Measurements from ENCODE around the gene SERPINA3.

SERPINA3 gene

DNA sequence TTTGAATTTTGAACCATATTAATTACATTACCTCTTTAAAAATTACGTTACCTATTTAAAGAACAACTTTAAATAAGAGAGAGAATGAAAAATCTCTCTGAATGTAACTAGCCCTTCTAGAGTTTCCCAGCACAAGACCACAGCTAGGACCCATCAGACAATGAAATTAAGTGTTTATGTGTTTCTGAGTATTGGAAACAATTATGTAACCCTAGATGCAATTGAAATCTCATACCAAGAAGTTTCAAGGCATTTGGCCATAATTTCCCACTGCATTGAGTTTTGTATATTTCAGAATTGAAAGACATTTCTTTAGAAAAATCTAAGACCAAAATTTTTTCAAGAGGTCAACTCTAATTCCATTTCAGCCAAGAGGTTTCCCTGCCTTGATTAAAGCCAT, 47.1 kb downstream of the SERPINA3 start:
- DNase-seq, result no peak

DNA sequence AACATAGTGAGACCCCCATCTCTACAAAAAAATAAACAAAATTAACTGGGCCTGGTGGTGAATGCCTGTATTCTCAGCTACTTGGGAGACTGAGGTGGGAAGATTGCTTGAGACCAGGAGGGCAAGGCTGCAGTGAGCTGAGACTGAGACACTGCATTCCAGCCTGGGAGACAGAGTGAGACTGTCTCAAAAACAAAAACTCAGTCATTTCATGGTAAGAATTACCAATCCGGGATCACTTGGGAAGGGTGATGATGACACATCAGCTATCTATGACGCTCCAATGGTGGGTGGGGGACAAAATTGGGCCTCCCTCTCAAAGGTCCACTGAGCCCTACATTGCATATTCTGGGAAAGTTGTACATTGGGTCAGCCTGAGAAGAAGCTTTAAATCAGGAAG, 47.7 kb downstream of the SERPINA3 start:
- DNase-seq, result no peak

DNA sequence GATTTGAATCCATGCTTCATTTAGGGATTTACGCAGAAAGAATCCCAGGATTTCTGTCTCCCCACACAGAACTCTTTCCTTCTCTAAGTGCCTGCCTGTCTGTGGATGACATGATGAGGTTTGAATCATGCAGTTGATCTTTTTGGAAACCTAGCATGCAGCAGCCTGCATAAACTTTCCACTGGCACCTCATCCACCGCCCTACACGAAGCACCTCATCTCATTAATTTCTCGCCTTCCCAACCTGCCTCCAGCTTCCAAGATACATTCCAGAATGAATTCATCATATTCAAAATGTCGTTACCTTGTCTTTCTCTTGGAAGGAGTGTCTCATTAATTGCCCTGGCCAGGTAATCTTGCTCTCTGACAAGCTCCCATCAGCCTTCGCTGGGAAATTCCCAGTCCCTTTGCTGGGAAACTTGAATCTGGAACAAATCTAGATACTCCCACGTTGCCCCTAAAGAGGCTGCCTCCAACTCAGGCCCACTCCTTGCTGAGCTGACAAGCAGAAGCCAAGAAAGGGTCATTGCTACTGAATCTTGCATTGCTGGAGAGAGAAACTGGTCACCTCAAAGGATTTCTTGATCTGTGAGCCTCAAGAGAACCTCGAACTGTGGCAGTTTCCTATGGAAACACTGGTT, 48.2 kb downstream of the SERPINA3 start:
- DNase-seq, result no peak

DNA sequence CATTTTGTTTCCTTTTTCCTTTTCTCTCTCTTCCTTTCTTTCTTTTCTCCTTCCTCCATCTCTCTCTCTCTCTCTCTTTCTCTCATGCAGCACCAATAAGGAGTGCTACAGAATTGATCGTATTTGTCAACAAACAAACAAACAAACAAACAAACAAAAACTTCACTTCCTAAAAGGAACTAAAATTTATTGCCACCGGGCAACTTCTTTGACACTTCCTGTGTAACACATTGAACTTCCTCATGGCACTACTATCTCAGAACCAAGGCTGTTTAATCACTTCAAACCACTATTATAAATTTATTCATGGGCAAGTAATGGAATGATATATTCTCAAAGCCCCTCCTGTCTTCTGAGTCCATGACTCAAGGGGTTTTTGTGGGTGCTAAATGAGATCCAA, 51.3 kb downstream of the SERPINA3 start:
- DNase-seq, result no peak

DNA sequence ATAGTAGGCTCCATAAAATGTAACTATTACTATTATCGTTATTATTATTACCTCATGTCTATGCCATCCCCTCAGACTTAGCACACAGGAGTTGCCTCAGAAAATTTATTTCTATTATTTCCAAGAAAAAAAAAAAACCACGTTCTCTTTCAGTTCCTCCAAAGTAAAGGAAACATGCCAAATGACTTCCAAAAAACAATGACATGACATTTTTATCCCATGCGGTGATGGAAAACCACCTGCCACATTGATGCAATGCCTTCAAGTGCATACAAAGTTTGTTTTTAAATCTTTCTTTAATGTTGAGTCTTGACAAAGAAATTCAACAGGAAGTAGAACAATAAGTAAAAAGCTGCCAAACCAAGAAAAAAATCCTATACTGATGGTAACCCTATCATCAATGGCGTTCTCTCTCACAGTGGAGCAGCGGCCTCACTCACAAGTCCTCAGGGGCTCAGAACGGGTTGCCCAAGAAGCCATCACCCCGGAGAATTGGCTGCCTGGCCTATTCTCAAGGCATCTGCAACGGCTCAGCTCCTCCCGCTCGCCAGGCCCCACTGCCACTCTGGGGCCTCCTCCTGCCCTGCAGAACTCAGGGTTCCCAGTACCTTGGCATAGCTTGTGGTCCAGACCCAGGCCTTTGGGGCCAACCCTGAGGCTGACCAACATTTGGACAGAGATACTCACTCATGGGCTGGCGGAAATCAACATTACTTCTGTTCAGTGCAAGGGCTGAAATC, 51.9 kb downstream of the SERPINA3 start:
- no peak for DNase-seq

DNA sequence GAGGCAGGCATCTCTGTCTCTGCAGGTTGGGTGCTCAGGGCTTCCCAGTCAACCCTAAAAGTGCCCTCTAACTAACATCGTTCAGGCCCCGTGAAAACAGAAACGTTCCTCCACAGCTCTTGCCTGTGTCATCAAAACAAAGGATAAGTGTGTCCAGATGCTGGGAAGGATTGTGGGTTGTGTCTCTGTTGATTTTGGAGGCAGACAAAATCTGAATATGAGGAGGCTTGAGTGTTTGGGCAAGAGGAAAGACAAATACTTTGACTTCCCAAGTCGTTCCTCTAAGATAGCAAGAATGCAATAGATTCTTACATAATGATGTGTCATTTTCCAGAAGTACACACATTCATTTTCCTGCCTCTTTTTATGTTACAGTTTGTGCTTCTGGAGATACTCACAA, 52.9 kb downstream of the SERPINA3 start:
- DNase-seq, result no peak

DNA sequence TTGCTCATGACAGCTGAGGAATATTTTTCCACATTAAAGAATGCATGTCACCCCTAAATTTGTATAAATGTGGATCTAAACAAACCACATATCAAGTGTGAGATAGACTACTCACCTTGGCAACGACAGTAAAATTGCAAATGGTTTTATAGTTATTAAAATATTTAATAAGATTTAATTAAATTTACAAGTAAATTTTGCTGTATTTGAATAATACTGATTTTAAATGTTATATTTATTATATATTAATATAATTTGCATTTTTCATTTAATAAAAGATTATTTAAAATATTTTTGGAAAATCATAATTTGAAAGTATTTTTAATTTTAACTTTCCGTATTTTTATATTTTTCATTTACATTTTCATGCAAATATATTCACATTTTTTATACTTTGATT, 53.4 kb downstream of the SERPINA3 start:
- no peak for DNase-seq

DNA sequence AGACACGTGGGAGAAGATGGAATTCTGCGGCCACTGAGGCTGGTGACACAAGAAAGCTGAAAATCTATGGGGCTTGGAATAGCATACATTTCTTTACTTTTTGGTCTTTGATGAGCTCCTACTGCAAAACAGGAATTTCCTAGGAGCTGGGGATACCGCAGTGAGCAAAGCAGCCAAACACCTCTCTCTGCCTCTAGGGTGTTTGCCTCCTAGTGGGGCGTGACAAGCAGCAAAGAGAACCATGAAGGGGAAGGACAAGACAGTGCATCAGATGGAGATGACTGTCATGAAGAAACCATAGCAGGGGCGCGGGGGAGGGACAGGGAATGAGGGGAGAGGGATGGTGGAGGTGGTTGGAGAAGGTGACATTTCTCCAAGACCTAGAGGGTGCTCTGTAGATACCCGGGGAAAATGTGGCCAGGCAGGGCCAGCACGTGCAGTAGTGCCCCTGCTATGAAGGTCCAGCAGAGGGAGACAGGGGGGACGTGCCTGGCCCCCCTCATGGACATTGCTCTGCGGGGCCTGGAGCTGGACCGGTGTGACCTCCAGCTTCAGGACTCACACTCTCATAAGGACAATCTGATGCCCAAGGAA, 58.6 kb downstream of the SERPINA3 start:
- DNase-seq, result no peak

DNA sequence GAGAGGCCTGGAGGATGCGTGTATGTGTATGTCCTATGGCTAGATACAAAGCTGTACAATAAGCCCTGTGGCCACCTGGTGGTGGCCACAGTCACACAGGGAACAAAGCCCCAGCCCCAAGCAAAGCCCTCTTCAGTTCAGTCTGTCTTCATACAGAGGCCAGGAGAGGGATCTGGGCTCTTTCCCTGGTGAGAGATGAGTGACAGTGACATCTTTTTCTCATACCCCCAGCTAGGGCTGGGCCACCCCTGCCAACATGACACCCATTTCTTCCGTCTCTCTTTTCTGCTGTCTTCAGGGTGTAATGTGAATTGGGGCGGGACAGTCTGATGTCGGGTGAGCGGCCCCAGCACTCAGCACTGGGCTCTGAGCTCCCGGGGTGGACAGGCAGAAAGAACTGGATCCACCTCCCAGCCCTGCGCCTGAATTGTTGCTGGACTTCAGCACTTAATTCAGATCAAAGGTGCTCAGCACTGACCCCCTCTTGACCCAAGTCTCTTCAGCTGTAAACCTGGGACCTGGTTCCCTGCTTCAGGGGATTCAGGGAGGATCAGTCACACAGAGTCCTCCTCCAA, 59.8 kb downstream of the SERPINA3 start:
- no peak for DNase-seq

DNA sequence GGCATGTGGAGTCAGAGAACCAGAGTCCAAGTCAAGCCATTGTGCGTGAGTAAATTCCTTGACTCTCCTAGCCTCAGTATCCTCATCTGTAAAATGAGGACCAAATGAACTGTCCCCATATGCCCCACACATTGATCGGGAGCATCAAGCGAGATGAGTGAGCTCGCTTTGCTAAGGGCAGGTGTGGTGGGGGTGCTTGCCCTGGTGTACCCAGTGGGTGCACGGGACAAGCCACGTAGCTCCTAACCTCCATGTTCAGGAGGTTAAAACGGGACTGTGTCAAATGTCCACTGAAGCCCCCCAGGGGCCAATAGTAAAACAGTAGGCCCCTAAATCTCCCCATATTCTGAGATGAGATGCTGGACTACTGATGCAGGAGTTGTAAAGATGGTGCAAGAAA, 60.9 kb downstream of the SERPINA3 start:
- DNase-seq, result no peak

Data from stimulated activated CD4-positive, alpha-beta T cell treated with anti-CD3 and anti-CD28 coated beads, Interleukin-4, amount 100 ng/mL, for 4 hours (primary cell).